KG1 (cell line): ENCODE data around the gene ADAMTS6.

Experiments used
- DNase-seq: peaks from one replicate; lab custom pipeline; 2025; lab: John Stamatoyannopoulos, UW

Gene ADAMTS6

DNA sequence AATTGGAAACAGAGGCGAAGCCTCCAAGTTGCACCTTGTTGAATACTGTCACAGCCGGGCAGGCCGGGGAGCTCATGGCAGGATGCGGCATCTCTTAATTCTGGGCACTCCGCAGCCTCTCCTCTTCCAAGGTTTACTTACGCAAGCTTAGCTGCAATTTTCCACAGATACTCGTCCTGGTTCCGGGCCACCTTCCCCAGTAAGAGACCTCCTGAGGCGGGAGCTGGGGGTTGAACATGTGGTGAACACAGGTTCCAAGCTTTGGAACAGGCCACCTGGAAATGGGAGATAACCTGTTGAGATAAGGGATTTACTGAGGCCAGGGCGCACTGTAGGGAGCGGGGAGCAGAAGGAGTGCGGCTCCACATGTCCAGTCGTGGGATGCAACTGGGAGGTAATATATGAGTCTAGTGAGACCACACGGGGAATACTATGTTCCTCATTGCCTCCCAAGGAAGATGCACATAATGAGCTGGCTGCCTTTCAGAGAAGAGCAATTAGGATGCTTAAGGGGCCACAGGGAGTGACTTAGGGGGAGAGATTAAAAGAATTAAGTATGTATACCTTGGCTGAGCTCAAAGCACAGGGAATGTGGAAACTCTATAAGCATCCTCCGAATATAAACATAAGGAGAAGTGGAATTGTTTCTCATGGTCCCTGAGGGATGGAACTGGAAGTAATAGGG lies 377.8 kb downstream of the ADAMTS6 start:
- no peak for DNase-seq

DNA sequence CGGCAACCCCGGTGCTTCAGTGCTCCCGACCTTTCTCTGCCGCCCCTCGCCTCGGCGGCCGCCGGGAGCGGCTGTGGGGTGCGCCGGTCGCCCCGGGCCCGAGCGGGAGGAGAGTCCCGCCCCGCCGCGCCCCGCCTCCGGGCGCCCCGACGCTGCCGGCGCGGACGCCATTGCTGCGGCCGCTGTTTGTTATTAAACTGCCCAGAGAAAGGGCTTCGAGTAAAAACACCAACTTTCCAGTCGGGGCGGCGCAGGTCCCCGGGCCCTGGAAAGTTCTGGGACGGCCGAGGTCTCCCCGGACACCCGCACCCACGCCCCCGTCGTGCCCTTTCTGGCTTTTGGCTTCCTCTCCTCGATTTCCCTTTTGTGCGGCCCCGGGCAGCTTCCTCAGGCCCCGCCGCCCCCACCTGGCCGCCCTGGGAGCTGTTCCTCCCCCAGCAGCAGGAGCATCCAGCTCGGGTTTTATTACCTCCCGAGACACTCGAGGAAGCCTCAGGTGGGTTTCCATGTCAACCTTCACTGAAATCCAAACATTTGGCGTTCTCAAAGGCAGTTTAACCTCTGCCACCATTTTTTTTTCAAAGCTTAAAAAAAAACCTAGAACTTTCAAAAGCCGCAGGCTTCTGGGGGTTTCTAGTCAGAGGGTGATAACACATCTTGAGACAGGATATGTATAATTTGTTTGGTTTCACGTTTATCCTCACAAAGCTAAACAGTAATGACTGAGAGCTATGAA lies 378.6 kb downstream of the ADAMTS6 start:
- no peak for DNase-seq

DNA sequence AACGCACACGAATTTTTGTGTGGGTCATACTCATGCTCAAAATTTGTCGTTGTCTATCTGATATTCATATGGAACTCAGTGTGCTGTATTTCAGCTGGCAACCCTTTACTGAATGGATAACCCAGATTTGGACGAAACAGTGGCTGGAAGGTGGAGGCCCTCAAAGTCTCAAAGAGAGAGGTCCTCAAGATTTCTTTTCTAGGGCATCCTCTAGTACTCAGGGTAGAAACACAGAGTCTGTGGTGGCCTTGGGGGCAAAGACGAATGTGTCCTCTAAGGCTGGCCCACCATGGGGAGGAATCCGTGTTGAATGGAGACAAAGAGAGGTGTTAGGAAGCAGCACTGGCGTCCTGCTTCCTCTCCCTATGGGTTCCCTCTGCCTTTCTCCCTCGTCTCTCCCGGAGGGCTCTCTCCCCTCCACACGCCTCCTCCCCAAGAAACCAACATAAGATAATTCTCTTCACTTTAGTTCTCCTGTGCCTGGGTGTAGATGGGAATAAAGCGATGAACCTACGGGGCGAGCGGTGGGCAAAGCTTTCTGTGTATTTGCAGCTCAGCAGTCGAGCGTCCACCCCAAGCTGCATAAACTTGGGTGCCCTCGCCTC lies 379.2 kb downstream of the ADAMTS6 start:
- no peak for DNase-seq

DNA sequence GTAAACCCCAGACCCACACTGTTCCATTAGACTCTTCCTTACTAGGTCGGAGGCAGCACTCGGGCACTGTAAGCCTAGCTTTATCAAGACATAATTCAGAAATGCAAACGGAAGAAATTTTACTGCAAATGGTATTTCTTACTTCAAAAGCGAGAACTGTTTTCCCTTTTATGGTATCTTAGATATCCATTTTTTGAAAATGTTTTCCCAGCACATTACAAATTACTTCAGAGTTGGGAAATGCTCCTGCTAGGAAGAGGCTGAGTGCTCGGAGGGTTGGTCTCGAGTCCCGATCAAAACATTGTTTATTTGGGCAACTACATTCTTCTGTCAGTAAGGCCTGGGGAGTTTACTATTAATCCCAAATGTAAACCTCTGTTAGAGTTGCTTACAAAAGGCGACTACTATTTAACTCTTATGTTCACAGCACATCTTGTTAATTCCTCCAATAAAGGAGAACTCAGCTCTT lies 380.1 kb downstream of the ADAMTS6 start:
- no peak for DNase-seq

DNA sequence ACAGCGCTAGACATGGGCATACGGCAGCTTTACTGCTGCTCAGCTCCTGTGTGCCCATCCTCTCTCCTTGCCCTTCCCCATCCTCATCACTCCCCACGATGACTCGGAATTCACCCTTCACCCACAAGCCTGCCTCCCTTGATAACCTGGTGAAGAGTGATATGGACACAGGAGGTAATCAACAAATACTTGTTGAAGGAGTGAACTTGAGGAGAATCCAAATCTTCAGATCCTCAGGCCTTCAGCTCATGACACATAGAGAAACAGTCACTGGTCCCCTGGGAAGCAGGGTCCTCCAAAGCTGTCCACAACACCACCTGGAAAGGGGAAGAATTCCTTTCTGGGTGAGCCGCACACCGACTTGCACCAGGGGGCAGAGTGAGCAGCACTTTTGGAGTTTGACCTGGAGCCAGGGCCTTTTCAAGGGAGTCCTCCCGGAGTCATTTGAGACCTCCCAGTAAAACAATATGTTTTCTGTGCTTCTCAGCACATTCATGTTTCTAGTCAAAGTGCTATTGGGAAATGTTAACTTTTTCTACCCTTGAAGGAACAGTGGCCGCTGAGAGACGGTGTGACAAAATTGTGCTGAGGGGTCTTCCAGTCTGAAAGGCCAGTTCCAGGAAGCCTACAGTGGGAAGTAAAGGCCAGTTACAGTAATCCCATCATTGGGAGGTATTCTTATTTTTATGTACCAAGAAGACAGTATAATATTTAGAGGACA lies 380.6 kb downstream of the ADAMTS6 start:
- DNase-seq: no peak
